Activated T-cell treated with anti-CD3 and anti-CD28 coated beads for 4 hours (primary cell): ENCODE measurements around the gene GDE1.

Experiments used
- DNase-seq: peaks from one replicate; pipeline ENCODE4 v3.0.0-alpha.2; 2020

The GDE1 gene

GRCh38 chr16:19485611-19486010 is 36.3 kb downstream of the GDE1 start:
- no peak for DNase-seq

- no peak for DNase-seq
These were observed 37.8 kb downstream of the GDE1 start for GRCh38 chr16:19484096-19484495.

- DNase-seq, result no peak
These were observed 39.6 kb downstream of the GDE1 start for GRCh38 chr16:19482291-19482690.

- no peak for DNase-seq
These were observed 40.1 kb downstream of the GDE1 start for GRCh38 chr16:19481769-19482168.

- DNase-seq, result no peak
These were observed 40.6 kb downstream of the GDE1 start for GRCh38 chr16:19481296-19481695.

- no peak for DNase-seq
These were observed 42.6 kb downstream of the GDE1 start for GRCh38 chr16:19479302-19479721.

GRCh38 chr16:19478505-19478904 is 43.4 kb downstream of the GDE1 start:
- DNase-seq, result no peak

GRCh38 chr16:19474617-19475016 is 47.3 kb downstream of the GDE1 start:
- no peak for DNase-seq

- DNase-seq, result no peak
These were observed 49.4 kb downstream of the GDE1 start for GRCh38 chr16:19472482-19472881.

GRCh38 chr16:19468300-19468699 is 53.6 kb downstream of the GDE1 start:
- no peak for DNase-seq

GRCh38 chr16:19463468-19464315 is 58.2 kb downstream of the GDE1 start:
- no peak for DNase-seq

- DNase-seq, result no peak
These were observed 61.5 kb downstream of the GDE1 start for GRCh38 chr16:19460397-19460796.

GRCh38 chr16:19458722-19459379 is 63.0 kb downstream of the GDE1 start:
- DNase-seq, result no peak
